ENCODE data around the gene MS4A10.
A peak's percentile ranks its signal among the peaks of the same experiment; 100 is the strongest.
"Not testable (repeated sequence)": the region's sequence is repeated elsewhere in the genome, so short reads cannot be mapped to it uniquely, and the experiment has no call there.

Gene MS4A10

DNA sequence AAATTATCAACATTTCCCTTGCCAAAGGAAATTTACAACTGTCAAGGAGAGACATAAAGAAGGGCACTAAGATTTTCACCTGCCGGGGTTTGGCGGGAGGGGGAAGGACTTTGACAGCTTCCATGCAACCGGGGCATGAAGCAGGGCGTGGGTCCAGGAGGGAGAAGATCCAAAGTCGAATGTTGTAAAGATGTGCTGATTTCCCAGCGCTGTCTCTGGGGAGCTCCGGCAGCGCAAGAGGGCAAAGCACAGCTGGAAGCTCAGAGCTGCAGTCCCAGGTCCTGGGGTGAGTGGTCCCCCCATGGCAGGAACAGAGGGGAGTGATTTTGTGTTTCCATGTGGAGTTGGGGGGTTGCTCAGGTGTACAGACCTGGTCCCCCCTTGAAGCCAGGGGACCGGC lies at the start of gene MS4A10:
Gene MS4A10 (plus strand): TSS at position 198 of the 400 bp plus-strand sequence. CDS start 5,003 bp downstream, outside the sequence.
- no peak for DNase-seq

DNA sequence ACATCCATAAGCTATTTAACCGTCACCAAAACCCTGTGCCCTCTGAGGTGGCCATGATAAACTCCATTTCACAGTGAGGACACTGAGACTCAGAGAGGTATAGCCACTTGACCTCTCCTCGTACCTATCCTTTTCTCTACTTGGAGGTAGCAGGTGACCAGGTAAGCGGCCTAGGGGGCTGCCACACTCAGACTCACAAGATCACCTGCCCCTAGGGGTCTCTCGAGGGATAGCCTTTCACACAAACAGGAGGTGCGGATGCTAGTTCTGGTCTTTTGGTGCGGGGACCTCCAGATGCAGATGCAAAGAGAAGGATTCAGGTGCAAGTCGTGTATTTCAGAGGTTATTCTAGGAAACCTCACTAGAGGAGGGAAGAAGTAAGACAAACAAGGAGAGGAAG lies 46.0 kb upstream of the MS4A10 start:
- no peak for DNase-seq

DNA sequence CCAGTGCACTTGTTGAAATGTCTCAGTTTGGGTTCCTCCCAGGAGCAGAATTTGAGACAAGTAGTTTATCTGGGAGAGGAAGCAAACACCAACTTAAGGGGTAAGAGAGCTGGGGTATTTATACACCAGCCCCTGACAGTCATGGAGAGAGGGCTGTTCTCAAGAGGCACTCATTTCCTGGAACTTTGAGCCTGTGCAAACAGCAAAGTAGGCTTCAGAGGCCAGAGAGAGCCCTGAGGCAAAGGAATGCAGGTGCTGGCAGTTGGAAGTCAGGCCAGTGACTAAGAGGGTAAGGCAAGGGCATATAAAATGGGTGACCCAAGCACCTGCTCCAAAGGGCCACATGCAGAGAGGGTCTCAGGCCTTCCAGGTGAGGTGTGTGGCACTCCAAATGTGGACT lies 44.6 kb upstream of the MS4A10 start:
- no peak for DNase-seq

GRCh38 chr11:60741421-60741820 lies 43.7 kb upstream of the MS4A10 start:
- no peak for DNase-seq

GRCh38 chr11:60743058-60743457 lies 42.1 kb upstream of the MS4A10 start:
- DNase-seq: no peak

DNA sequence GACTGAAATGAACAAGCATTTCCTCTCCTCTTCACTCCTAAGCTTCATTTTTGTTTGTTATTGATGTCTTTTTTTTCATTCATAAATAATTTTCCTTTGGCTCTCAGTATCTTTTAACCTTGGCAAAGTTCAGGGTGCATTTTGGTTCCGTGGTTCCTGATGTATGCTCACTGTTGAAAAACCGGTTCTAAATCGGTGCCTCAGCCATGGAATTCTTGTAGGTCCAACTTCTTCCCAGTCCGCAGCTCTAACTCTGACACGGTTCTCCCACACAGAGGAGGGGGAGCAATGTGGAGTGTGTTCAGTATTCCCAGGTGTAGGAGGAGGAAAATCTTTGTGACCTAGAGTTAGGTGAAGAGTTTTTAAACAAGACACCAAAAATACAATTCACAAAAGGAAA lies 41.0 kb upstream of the MS4A10 start:
- DNase-seq: no peak

- no peak for DNase-seq
Measured at GRCh38 chr11:60747359-60747873, 37.7 kb upstream of the MS4A10 start.

DNA sequence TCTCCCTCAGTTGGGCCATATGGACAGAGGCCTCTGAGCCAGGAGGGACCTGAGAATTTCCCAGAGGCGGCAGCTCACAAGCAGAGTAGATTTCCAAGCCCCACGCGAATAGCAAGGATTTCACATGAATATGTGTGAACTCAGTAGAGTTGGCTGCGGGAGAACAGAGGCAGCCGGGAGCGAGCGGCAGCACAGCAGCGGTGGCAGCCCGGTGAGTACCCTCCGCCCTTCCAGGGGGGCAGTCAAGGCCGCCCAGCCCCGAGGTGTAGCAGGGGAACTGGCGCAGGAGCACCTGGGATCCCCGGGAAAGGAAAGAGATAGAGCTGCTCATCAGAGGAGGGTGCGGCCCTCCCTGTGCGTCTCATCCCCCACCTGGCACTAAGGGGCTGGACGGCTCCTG lies 36.9 kb upstream of the MS4A10 start:
- no peak for DNase-seq

DNA sequence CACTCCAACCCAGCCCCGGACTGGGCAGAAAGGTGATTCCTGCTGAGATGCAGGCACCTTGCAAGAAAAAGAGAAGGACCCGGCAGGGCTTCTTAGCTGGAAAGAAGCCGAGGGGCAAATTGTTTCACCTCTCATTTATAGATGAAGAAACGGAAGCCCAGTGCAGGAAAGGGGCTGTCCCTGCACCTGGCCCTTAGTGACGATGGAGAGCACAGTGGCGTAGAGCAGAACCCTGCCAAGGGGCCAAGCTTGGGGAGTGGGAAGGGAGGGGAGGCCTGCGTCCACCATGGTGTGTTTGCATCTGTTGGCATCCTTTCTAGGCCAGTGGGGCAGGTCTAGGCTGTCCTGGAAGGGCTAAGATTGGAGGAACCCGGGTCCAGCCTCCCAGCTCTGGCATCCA lies 36.3 kb upstream of the MS4A10 start:
- no peak for DNase-seq

DNA sequence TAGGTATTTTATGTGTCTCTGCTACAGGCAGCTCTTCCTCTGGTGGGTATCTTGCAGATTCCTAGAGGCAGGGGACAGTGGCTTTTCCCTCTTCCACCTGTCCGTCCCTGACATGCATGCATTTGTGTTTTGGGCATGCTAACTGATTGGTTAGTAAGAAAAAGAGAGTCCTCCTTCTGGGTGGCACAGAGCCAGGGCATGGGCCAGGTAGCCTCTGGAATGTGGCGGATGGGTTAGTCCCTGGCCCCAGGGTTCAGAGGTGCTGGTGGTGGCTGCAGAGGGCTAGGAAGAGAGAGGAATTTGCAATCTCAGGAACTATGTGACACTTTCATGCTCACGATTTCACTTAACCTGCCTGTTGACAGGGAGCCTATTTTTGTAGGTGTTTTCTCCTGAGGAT lies 34.2 kb upstream of the MS4A10 start:
- no peak for DNase-seq

DNA sequence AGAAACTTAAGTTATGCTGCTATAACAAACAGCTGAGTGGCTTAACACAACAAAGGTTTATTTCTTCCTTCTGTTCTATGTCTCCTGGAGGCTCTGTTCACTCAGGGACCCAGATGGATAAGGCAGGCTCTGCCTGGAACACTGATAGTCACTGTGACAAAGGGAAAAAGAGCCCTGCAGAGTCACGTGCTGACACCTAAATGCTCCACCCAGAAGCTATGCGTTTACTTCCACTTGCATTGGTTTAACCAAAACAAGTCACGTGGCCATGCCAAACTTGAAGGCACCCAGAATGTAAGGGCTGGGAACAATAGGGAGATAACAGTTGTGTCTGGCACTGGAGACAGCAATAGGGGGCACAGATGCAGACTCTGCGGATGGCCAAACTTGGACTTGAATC lies 31.8 kb upstream of the MS4A10 start:
- no peak for DNase-seq

GRCh38 chr11:60754887-60755286 lies 30.2 kb upstream of the MS4A10 start:
- no peak for DNase-seq

DNA sequence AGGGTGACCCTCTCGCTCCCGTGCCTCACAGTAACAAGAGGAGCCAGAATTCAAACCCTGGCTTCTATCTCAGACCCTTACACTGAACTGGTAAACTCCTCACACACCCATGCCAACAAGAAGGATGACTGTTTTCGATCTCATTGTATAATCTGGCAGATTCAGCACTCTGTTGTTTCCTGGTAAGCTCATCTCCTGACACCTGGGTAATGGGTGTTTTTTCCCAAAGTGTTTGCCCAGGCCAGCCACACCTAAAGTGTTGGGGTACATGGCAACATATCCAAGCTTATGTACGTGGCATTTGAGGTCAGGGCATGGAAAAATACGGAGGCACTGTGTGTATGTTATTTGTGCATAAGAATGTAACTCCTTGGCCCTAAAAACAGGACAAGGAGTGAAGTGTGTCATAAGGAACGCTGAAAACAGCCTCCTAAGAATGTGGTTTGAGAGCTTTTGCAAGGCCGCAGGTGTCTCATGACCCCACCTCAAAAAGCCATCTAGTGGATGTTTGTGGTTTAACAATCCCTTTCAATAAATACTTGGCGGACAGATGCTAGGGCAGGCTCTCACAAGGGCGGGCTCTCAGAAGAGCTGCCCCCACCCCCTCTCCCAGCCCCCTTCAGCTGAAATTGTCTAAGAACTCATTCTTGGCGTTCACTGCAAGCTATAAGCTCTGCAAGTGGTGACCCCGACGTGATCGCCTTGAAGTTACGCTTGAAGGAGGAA lies 28.7 kb upstream of the MS4A10 start, which contains the start of gene MS4A15:
Gene MS4A15 (plus strand): TSS at position 561 of the 726 bp plus-strand sequence. CDS start 6,867 bp downstream, outside the sequence.
- DNase-seq: peak; percentile 12

DNA sequence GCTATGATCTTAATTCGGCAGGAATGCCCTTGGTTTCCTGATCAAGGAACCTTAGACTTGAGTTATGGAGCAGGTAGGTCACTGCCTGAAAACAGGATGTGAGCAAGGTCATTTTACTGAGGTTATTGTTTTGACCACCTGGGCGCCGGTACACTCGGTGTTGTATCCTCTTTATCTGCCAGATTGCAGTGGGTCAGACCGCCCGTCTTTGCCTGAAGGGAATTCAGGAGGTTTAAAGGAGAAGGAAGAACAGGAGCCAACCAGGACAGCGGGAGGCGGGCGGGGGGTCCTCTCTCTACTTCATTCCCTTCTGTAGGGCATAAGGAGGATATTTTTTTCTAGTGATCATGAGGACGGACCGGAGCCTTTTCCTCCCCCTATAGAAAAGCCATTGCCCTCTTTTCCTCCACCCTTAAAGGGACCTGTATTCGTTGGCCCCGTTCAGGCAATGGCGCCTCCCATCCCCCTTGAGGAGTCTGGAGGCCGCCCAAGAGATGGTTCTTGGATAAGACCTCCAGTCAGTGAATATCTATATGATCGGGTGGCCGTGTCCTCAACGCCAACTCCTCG lies 27.8 kb upstream of the MS4A10 start:
- peak; percentile 29 for DNase-seq

GRCh38 chr11:60758671-60759070 lies 26.5 kb upstream of the MS4A10 start:
- DNase-seq: not testable (repeated sequence)

GRCh38 chr11:60759438-60760225 lies 25.5 kb upstream of the MS4A10 start:
- peak; percentile 3 for DNase-seq

DNA sequence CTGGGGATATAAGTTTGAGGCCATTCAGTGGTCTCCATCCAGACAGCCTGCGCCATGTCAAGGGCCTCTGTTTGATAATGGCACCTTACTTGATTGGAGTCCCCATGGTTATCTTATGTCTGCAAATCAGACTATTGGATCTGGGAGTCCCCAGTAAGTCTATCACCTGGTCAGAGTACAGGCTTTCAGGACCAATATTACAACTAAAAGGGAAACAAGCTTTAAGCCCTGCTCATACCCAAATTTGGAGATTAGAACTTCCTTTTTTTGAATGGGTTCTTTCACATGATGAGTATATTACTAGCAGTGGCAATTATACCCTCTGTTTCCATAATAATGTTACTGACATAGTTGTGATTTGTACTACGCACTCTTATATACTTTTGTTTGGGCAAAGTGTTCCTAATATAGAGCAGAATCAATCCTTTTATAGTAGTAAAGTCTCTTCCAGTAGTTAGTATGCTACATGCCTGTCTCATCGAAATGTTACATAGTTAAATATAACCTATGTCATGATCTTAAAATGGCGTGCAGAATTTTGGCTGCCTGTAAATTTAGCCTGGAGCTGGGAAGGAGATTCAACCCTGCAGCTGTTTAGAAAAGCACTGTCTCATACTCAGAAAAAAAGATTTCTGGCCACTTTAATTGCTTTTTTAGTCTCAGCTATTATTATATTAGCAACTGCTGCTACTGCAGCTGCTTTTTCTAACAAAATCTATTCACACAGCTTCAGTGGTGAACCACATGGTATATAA lies 23.5 kb upstream of the MS4A10 start:
- DNase-seq: no peak

DNA sequence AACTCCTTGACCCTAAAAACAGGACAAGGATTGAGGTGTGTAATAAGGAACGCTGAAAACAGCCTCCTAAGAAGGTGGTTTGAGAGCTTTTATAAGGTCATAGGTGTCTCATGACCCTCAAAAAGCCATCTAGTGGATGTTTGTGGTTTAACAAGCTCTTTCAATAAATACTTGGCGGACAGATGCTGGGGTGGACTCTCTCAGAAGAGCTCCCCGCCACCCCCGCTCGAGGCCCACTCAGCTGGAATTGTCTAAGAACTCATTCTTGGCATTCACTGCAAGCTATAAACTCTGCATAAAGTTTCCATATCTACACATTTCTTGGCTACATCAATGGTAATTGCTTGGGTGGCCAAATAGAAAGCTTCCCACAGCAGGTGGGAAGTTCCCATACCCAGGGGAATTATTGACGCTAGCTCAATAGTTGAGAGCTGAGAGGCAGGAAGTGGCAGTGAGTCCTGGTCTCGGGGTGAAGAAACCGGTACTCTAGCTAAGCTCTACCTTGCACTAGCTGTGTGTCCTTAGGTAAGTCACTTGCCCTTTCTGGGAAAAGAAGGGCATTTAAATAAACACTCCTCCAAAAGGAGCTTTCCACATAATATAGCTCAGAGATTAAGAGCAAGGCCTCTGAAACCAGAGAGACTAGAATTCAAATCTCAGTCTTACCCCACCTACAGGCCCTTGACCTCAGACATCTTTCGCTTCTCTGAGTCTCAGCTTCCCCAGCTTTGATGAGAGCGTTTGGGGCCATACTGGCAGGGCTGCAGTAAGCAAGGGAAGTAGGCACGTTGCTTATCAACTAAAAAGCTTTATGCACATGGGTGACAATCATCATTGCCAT lies 22.1 kb upstream of the MS4A10 start:
- no peak for DNase-seq

GRCh38 chr11:60763692-60764369 lies 21.3 kb upstream of the MS4A10 start:
- no peak for DNase-seq

DNA sequence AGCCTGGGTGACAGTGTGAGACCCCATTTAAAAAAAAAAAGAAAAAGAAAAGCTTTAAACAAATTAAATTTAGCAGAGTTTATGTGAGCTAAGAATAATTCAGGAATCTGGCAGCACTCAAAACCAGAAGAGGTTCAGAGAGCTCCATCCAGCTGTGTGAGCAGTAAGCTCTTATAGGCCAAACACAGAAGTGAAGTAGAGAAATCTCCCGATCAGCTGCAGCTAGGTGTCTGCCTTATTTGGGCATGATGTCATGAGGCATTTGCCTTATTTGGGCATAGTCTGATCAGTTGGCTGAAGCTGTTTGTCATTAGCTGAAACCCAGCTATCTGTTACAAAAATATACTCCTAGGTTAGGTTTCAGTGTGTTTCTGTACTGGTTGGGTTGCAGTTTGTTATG lies 20.3 kb upstream of the MS4A10 start:
- DNase-seq: no peak

DNA sequence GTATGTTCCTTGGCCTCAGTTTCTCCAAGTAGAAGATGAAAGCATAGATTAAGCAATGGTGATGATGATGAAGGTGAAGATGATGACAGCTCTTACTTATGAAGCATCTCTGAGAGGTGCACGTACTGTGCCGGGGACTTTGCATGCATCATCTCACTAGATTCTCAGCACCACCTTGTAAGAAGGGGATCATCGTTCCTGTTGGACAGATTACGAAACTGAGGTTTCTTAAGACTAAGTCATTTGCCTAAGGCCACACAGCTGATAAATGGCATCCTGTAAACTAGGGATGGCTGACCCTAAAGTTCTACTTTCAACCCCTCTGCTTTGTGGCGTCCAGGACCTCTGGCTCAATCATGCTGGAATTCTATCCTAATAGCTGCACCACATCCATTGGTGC lies 19.8 kb upstream of the MS4A10 start:
- DNase-seq: no peak
